Measurements from ENCODE around the gene KLHDC7A.

Gene KLHDC7A

DNA sequence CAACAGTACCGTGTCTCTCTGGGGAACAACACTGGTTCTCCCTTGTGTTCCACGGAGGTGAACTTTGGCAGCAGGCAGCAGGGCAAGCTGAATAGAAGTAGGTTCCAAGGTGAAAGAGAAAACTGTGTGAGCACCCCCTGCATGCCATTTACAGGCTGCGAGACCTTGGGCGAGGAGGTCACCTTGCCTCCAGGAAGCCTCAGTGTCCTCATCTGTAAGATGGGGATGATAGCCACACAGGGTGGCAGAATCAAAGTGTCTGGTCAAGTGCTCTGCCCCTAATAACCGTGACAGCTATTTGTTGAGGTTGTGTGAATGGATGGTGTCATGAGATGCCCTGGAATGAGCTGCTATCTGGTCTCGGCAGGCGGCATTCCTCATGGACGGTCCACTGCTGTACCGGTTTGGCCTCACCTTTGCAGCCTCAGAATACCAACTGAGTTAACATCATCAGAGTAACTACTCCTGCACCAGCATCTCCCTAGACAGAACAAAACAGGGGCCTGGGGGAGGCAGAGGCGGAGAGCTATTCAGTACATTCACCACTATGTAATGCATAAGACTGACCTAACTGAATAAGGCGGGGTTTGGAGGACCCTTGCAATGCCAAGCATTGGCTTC, 7.4 kb upstream of the KLHDC7A start:
- DNase-seq: no peak

DNA sequence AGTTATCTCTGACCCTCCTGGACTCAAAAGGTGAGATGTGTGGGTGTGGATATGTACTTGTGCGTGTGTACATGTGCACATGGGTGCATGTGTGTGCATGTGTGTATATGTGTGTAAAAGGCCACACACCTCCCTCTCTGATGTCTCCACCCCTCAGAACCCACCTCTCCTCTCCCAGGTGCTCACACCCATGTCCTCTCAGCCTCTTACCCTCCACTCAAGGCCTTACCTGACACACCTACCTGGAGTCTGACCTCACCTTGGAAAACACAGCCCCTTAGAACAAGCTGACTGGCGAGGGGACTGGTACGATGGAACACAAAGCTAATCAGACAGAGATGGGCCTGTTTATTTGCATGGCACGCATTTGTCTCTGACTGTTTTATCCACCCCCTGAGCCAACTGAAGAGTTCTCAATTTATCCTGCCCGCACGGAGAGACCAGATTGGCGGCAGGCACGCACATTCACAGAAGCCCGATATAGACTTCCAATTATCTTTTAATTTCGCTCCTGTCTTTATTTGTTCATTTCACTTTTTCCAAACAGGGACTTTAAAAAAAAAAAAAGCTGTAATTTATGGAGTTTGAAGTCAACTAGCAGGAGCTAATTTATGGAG, 6.1 kb upstream of the KLHDC7A start:
- DNase-seq: no peak

DNA sequence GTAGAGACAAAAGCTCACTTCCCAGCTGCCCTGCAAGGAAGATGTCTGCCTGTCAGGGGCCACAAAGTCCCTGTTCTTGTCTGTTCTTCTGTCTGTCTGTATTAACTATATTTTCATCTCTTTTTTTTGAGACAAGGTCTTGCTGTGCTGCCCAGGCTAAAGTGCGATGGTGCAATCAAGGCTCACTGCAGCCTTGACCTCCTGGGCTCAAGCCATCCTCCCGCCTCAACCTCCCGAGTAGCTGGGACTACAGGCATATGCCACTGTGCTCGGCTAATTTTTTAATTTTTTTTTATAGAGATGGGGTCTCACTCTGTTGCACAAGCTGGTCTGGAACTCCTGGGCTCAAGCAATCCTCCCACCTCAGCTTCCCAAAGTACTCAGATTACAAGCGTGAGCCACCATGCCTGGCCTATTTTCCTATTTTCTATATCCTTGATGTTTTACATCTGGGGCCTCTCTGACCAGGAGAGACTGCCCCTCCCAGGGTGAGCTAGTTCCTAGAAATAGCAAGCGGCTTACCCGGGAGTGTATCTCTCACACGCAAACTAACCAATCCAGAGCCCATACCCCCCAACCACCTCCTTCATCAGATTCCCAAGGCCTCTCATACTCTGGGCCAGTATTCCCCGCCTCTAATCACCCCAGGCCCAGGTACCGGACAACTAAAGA, 5.4 kb upstream of the KLHDC7A start:
- DNase-seq: no peak

DNA sequence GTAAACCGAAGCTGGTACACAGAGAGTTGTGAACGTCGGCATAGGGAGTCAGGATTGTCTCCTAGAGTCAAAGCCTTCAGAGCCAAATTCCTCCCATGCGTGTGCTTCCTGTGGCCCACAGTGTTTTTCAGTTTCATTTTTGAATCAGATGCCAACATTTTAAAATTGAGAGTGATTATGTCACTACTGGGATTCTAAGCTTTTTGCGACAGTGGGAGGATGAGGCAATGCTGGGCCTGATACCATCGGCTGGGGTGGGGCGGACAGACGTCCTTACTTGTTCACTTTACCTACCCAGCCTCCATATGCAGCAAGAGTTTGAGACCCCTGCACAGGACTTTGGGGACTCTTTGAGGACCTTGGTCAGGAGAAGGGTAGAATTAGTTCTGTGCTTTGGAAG, 1.3 kb upstream of the KLHDC7A start:
- DNase-seq: no peak

DNA sequence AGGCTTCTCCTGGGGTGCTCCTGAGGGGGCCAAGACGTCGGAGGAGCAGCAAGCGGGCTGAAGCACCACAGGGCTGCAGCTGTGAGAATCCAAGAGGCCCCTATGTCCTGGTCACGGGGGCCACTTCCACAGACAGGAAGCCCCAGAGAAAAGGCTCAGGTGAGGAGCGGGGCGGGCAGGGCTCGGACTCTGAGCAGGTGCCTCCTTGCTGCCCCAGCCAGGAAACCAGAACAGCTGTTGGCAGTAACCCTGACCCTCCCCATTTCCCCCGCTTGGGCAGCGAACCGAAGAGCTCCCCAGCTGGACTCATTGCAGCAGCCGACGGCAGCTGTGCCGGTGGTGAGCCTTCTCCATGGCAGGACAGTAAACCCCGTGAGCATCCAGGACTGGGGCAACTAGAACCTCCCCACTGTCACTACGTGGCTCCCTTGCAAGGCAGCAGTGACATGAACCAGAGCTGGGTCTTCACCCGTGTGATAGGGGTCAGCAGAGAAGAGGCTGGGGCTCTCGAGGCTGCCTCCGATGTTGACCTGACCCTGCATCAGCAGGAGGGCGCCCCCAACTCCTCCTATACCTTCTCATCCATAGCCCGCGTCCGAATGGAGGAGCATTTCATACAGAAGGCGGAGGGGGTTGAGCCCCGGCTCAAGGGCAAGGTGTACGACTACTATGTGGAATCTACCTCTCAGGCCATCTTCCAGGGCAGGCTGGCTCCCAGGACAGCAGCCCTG, 625 bp downstream of the KLHDC7A start:
- no peak for DNase-seq

DNA sequence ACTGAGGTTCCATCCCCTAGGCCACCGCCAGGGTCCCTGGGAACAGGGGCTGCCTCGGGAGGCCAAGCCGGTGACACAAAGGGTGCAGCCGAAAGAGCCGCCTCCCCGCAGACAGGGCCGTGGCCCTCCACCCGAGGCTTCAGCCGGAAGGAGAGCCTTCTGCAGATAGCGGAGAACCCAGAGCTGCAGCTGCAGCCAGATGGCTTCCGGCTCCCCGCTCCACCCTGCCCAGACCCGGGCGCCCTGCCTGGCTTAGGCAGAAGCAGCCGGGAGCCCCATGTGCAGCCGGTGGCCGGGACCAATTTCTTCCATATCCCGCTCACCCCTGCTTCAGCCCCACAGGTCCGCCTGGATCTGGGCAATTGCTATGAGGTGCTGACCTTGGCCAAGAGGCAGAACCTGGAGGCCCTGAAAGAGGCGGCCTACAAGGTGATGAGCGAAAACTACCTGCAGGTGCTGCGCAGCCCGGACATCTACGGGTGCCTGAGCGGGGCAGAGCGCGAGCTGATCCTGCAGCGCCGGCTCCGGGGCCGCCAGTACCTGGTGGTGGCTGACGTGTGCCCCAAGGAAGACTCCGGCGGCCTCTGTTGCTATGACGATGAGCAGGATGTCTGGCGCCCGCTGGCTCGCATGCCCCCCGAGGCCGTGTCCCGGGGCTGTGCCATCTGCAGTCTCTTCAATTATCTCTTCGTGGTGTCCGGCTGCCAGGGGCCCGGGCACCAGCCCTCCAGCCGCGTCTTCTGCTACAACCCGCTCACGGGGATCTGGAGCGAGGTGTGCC, 1.4 kb downstream of the KLHDC7A start:
- DNase-seq: no peak

DNA sequence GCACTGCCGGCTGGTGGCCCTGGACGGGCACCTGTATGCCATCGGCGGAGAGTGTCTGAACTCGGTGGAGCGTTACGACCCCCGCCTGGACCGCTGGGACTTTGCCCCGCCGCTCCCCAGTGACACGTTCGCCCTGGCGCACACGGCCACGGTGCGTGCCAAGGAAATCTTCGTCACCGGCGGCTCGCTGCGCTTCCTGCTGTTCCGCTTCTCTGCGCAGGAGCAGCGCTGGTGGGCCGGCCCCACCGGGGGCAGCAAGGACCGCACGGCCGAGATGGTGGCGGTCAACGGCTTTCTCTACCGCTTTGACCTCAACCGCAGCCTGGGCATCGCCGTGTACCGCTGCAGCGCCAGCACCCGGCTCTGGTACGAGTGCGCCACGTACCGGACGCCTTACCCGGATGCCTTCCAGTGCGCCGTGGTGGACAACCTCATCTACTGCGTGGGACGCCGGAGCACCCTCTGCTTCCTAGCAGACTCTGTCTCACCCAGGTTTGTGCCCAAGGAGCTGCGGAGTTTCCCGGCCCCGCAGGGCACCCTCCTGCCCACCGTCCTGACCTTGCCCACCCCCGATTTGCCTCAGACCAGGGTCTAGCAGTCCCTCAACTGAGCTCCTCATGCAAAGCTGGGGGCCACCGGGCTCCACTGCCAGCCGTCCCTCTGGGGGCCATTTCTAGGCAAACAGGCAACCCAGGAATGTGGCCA, 2.1 kb downstream of the KLHDC7A start:
- DNase-seq: no peak

DNA sequence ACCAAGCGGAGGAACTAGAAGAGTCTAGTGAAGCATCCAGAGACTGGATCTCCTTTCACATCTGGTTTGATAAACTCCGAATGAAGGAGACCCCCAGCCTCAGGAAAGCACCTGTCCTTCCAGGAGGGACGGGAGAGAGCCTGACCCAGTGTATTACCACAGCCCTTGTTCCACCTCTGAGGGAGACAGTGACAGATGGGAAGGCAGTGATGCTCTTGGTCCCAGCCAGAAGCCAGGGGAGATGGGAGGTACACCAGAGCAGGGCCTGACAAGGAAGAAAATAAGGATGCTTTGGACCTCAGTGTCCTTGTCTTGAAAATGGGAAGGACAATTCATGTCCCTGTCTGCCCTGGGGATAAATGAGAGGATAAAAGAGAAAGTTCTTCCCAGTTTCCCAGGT, 3.5 kb downstream of the KLHDC7A start:
- DNase-seq: no peak

DNA sequence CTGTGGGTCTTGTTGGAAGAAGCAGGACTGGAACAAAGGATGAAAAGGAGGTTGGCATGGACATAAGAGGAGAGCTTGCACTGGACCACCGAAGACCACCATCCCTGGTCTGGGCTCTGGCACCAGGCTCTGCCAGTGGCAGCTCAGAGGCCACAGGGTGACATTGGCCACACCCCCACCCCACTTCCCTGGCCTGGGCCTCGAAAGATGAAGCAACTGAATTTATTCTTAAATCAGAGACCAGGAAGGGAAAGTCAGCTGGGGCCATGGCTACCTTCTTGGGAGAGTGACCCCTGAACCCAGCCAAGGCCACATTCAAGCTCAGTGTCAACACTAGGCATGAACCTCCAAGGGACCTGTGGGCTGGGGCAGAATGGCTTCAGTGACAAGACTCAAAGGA, 4.0 kb downstream of the KLHDC7A start:
- DNase-seq: no peak

DNA sequence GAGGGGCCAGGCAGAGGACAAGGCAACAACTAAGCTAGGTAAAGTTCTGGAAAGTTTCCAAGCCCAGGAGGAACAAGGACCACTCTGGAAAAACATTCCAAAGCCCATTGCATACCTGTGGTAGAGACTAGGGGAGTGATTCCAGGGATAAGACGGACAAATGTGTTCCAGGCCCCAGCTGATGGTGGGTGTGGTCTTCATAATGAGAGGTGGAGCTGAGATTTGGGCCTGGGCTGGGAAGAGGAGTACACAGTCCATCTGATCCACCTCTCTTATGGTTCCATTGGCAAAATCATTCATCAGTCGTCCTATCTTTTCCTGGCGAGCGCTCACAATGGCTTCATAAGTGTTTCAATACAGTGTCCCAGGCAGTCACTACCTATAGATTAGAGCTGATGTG, 4.5 kb downstream of the KLHDC7A start:
- DNase-seq: no peak

DNA sequence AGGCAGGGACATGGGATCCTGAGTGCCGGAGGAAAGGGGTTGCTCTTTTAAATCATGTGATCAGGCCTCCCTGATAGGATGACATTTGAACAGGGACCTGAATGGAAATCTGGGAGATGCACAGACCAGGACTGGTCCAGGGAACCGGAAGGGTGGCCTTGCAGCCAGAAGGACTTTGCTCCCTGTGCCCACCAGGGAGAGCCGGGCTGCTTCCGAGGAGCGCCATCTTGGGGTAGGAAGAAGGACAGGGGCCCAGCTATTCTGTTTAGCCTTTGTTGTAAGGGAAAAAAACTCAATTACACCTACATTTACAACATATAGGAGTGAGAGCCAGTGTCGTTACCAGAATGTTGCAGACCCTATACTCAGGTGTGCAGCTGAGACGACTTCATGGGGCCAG, 5.5 kb downstream of the KLHDC7A start:
- no peak for DNase-seq

DNA sequence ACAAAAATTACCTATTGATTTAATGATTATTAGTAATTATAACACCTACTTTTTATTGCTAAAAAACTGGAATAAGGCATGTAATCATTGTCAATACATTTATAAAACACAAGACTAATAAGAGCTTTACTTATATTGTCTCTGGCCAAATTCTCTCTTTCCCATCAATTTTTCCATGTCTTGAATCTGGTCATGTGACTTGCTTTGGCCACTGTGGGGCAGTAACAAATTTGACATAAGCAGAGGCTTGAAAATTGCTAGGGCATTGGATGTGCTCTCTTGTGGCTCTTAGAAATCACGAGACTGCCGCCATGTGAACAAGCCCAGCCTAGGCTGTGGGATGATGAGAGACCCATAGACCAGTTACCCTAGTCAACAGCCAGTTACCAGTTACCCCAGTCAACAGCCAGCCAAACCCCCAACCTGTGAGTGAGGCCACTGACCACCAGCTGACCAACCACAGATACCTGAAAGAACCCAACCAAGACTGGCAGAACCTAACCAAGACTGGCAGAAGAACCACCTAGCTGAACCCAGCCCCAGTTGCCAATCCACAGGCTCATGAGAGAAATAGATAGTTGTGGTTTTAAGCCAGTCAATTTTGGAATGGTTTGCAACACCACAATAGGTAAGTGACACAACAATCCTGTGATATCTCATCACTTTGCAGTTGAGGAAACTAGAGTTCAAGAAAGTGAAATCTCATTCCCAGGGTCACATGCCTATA, 8.8 kb downstream of the KLHDC7A start:
- no peak for DNase-seq

DNA sequence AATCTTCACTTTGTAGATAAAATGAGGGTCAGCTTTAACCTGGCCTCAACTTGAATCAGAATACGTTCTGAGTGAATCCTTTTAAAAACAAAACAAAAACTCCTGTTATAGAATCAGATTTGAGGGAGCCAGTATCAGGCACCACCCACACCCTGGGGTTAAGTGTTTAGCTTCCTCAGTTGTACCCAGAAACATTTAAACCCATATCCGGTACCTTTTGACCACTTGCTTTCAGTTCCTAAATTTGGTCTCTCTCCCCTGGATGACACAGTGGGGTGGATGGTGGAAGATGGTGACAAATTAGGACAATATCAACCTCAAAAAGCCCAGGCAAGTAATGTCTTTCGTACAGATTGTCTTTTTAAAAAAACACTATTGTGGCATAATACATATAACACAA, 10.4 kb downstream of the KLHDC7A start:
- no peak for DNase-seq

DNA sequence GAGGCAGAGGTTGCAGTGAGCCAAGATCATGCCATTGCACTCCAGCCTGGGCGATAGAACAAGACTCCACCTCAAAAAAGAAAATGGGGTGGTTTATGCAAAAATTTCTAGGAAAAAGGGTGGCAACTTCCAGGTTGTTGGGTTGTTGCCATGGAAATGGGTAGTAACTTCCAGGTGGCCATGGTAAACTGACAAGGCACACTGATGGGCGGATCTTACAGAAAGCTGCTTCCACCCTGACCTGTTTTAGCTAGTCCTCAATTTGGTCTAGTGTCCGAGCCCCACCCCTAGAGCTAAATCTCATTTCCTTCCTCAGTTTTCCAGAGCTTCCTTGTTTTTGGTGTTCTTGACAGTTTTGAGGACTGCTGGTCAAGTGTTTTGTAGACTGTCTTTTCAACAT, 13.6 kb downstream of the KLHDC7A start:
- no peak for DNase-seq

DNA sequence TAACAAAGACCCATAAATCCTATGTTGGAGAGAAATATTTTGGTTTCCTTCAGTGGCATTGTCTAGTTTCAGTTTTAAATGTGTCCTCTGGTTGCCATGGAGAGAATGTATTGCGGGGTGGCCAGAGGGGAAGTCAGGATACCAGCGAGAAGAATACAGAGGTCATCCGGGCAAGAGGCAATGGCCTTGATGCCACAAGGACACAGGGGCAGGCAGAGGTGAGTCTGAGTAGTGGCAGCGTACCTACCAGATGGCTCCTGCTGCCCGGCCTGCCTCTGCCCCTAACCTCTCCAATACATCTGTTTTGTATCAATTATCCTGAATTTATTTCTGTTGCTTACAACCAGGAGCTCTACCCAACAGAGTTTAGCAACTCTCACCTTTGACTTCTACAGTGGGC, 14.9 kb downstream of the KLHDC7A start:
- no peak for DNase-seq

DNA sequence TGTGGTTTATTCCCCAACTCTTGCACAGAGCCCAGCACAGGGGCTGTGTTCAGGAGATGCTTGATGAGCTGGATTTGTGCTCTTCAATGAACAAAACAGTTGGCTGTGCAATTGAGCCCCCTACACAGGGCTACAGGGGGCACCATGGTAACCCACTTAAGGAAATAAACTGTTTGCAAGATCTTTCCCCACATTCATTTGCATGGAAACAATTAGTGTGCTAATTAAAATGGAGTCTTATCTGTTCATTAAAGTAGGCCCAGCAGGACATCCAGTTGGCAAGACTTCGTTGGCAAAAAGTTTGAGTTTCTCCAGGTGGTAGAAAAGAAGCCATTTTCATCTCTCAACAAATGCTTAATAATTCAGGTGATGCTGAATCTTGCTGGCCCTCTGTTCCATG, 15.3 kb downstream of the KLHDC7A start:
- no peak for DNase-seq

DNA sequence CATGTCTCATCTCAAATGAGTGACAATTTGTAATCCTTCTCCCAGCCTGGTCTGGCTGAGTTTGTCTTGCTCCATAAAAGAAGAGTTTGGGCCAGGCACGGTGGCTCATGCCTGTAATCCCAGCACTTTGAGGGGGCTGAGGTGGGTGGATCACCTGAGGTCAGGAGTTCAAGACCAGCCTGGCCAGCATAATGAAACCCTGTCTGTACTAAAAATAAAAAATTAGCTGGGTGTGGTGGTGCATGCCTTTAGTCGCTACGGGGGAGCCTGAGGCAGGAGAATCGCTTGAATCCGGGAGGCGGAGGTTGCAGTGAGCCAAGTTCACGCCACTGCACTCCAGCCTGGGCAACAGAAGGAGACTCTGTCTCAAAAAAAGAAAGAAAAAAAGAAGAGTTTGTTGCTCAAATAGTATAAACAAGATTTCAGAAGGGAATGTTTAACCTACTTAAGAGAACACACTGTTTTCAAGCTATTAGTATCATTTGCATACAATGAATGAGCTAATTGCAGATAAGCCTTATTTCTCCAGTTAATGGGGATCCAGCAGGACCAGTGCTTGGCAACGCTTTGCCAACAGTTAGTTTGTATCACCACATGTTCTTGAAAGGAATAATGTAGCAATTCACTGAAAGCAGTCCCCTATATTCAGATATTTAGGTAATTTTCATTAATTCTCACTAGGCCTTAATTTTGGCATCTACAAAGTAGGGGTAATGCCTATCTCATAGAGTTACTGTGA, 15.9 kb downstream of the KLHDC7A start:
- DNase-seq: no peak

DNA sequence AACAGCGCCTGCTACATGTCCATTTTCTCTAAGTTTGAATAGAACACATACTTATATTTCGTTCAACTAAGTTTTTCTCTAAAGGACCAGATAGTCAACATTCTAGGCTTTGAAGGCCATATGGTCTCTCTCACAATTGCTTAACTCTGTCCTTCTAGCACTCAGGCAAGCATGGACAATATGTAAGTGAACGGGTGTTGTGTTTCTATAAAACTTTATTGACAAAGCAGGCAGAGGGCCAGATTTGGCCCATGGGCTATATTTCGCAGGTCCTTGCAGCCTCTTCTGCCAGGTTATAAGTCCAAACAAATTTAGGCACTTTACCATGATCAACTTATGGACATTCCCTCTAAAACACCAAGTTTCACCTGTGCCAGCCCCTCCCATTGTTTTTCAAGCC, 21.1 kb downstream of the KLHDC7A start:
- no peak for DNase-seq

DNA sequence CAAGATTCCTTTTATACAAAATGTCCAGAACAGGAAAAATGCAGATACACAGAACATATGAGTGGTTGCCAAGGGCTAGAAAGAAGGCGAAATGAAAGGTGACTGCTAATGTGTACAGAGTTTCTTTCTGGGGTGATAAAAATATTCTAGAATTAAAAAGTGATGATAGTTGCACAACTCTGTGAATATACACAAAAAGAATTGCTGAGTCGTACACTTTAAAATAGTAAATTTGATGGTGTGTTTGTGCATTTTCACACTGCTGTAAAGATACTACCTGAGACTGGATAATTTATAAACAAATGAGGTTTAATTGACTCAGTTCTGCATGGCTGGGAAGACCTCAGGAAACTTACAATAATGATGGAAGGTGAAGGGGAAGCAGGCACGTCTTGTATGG, 23.9 kb downstream of the KLHDC7A start:
- no peak for DNase-seq

DNA sequence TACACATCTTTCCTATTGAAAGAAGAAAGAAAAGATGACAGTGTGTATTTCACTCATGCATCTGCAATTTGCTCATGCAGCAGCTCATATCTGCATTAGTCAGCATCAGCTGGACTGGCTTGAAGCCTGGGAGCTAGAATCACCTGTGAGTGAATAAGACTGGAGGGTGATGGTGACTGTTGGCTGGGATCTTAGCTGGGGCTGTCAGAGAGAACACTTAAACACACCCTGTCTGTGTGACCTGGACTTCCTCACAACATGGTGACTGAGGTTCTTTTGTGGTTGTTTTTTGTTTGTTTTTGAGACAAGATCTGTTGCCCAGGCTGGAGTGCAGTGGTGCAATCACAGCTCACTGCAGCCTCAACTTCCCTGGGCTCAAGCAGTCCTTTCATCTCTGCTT, 24.9 kb downstream of the KLHDC7A start:
- no peak for DNase-seq

DNA sequence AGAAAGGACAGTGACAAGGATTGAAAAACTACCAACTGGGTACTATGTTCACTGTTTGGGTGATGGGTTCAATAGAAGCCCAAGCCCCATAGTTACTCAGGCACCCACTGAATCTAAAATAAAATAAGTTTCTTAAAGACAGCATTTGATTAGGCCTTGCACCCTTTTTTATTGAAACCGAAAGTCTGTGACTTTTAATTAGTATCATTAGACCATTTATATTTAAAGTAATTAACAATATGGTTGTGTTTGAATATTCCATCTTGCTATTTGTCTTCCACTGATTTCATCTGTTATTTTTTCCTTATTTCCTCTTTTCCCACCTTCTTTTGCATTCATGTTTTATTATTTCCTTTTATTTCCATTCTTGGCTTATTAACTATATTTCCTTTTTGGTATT, 27.4 kb downstream of the KLHDC7A start:
- DNase-seq: no peak
